Omental fat pad (tissue), 4 donors: ENCODE results near the gene DHCR7. TPM values are rescaled to one million over a fixed set of nuclear protein-coding genes. Genes with fewer than 3 reads are reported as not detected.
A peak's percentile ranks its signal among the peaks of the same experiment; 100 is the strongest.

Experiments
- ATAC-seq: fragments of 150-250 bp; one replicate; pipeline ENCODE4 v1.9.1; 2016; ENCODE audit warnings: mild to moderate bottlenecking, moderate library complexity; ENCODE audit not compliant: low FRiP score
- DNase-seq: peaks from one replicate; pipeline ENCODE4 v3.0.0-alpha.2; 2019; ENCODE audit warnings: low spot score
- CTCF ChIP-seq, 3 donors: fragments of 450-650 bp; IDR thresholded peaks; one replicate each; pipeline ENCODE4 v1.5.1; 2016 to 2017; ENCODE audit warnings: antibody characterized with exemption in 3 of 3, mild to moderate bottlenecking in 3 of 3, moderate library complexity in 2 of 3
- total RNA-seq, 4 donors: library from RNA; depleted of rRNA; stranded (reverse); fragments of >200 nt; gene quantifications; one replicate each; pipeline ENCODE4 v1.1.0, GENCODE V29; 2016

Gene DHCR7
- total RNA-seq, 4 donors from 2014 or later = 12.9 to 76.5 (median 37.4) TPM

- TF ChIP-seq CTCF (IDR thresholded peaks at IDR 0.05) = no peak
- ATAC-seq (peak; percentile 1), DNase-seq (no peak)
Measured at GRCh38 chr11:71432761-71433647, 15.2 kb downstream of the DHCR7 start.

GRCh38 chr11:71431271-71431670 lies 16.9 kb downstream of the DHCR7 start:
- TF ChIP-seq CTCF (IDR thresholded peaks at IDR 0.05) = no peak
- no peak for DNase-seq
- ATAC-seq = no peak

- ATAC-seq = no peak
- TF ChIP-seq CTCF (IDR thresholded peaks at IDR 0.05) = no peak
- no peak for DNase-seq
Measured at GRCh38 chr11:71430166-71430565, 18.0 kb downstream of the DHCR7 start.

- no peak for TF ChIP-seq CTCF (IDR thresholded peaks at IDR 0.05)
- no peak for ATAC-seq
- no peak for DNase-seq
Measured at GRCh38 chr11:71429701-71430100, 18.5 kb downstream of the DHCR7 start.

DNA sequence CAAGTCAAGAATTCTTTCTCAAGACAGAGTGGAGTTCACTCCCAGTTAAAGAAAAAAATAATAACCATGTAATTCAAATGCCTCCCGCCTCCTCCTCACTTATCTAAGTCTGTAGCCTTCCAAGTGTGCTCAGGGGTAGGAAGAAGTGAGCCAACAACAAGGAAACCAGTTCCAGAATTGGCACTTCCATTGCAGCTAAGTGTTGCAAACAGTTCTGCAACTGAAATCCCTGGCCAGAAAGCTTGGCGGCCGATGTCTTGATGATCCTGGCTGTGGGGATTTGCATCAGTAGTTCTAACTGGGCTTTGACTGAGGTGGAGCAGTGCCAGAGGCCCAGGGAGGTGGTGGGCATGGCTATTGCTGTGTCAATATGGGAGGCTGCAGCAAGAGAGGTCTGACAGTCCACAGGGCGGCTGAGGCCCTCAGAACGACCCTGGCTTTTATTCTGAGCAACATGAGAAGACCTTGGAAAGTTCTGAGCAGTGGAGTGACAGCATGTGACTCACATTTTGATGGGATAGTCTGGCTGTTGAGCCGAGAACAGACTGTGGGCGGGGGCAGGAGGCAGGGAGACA lies 19.2 kb downstream of the DHCR7 start:
- no peak for TF ChIP-seq CTCF (IDR thresholded peaks at IDR 0.05)
- DNase-seq = no peak
- peak; percentile 49 for ATAC-seq

DNA sequence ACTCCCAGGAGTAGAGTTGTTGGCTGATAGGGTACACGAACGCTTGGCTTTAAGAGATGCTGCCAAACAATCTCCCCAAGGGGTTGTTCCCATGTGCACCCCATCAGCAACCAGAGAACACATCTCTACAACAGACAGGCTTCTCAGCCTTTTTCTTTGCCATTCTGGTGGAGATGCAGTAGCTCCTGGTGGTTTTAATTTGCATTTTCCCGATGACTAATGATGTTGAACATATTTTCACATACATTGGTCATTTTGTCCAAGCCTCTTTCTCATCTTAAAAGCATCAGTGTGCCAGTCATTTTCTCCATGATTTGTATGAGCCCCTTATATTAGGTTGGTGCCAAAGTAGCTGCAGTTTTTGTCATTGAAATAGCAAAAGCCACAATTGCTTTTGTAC lies 21.8 kb downstream of the DHCR7 start:
- DNase-seq = no peak
- no peak for TF ChIP-seq CTCF (IDR thresholded peaks at IDR 0.05)
- ATAC-seq = no peak

GRCh38 chr11:71425860-71426259 lies 22.3 kb downstream of the DHCR7 start:
- DNase-seq = no peak
- peak; percentile 57 for ATAC-seq
- no peak for TF ChIP-seq CTCF (IDR thresholded peaks at IDR 0.05)
